Smooth muscle cell (in vitro differentiated cells): ENCODE data around the gene FOXF2. TPM values are rescaled to one million over a fixed set of nuclear protein-coding genes. Genes with fewer than 3 reads are reported as not detected.

ENCODE experiments used
- DNase-seq: peaks from one replicate; lab custom pipeline; 2025; ENCODE audit not compliant: unreplicated experiment; lab: John Stamatoyannopoulos, UW
- H2AFZ ChIP-seq: fragments of 200-600 bp; sonication (generic); 2 replicates; pipeline ENCODE4 v1.6.0; 2016; ENCODE audit warnings: antibody characterized with exemption, low read depth, mild to moderate bottlenecking
- H3F3A ChIP-seq: fragments of 200-600 bp; sonication (generic); 2 replicates; pipeline ENCODE4 v1.6.0; 2017; ENCODE audit warnings: antibody characterized with exemption, low read depth
- H3K27ac ChIP-seq: fragments of 200-600 bp; sonication (generic); 2 replicates; pipeline ENCODE4 v1.5.1; 2016; ENCODE audit warnings: low read depth, mild to moderate bottlenecking
- H3K27me3 ChIP-seq: fragments of 200-600 bp; sonication (generic); 2 replicates; pipeline ENCODE4 v1.6.1; 2016; ENCODE audit warnings: low read depth, mild to moderate bottlenecking
- H3K36me3 ChIP-seq: fragments of 200-600 bp; sonication (generic); 2 replicates; pipeline ENCODE4 v1.5.1; 2016; ENCODE audit warnings: low read depth
- H3K4me1 ChIP-seq: fragments of 200-600 bp; sonication (generic); 2 replicates; pipeline ENCODE4 v1.5.1; 2016; ENCODE audit warnings: low read depth
- H3K4me2 ChIP-seq: fragments of 200-600 bp; sonication (generic); 2 replicates; pipeline ENCODE4 v1.6.0; 2016; ENCODE audit warnings: mild to moderate bottlenecking
- H3K4me3 ChIP-seq: fragments of 200-600 bp; sonication (generic); 2 replicates; pipeline ENCODE4 v1.5.1; 2016; ENCODE audit warnings: mild to moderate bottlenecking
- H3K79me2 ChIP-seq: fragments of 200-600 bp; sonication (generic); 2 replicates; pipeline ENCODE4 v1.6.0; 2016; ENCODE audit warnings: low read depth, mild to moderate bottlenecking
- H3K9ac ChIP-seq: fragments of 200-600 bp; sonication (generic); 2 replicates; pipeline ENCODE4 v1.6.0; 2016; ENCODE audit warnings: low read depth
- H3K9me3 ChIP-seq: fragments of 200-600 bp; sonication (generic); replicated peaks from 2 replicates; pipeline ENCODE4 v1.5.1; 2016; ENCODE audit warnings: low read depth
- H4K20me1 ChIP-seq: fragments of 200-600 bp; sonication (generic); 2 replicates; pipeline ENCODE4 v1.6.0; 2016; ENCODE audit warnings: low read depth
- CTCF ChIP-seq: fragments of 200-600 bp; sonication (generic); IDR thresholded peaks from 2 replicates; pipeline ENCODE4 v1.5.1; 2017; ENCODE audit warnings: borderline replicate concordance, mild to moderate bottlenecking, antibody characterized with exemption; ENCODE audit not compliant: insufficient read depth, poor library complexity, severe bottlenecking
- WGBS: methylation state at CpG from one replicate; pipeline ENCODE4 v1.1.7; 2016; ENCODE audit warnings: low lambda C conversion rate; 5-methylcytosine and 5-hydroxymethylcytosine counted together
- polyA plus RNA-seq: library from polyadenylated mRNA; unstranded; fragments of >200 nt; fragmentation: Nextera tagmentation; extraction: Ambion mirVana; gene quantifications from 2 replicates; pipeline ENCODE4 v1.2.1, GENCODE V29; 2016
- total RNA-seq: library from RNA; depleted of rRNA; stranded (reverse); fragments of >200 nt; gene quantifications from 2 replicates; pipeline ENCODE4 v1.2.3, GENCODE V29; 2014

Gene FOXF2
- total and polyA plus RNA-seq, 2 experiments from 2014 or later = 3.5 to 4.8 TPM

GRCh38 chr6:1395941-1396908 is 6.8 kb downstream of the FOXF2 start:
- Histone ChIP-seq H3F3A (no peaks in the 10 kb centered on the region), H3K4me2 (peak overlapping the region; percentile 65), H3K4me3 (no peak overlapping the region), H3K9me3 (no peaks in the 10 kb centered on the region), H3K36me3 (no peaks in the 10 kb centered on the region), H3K4me1 (peaks cover 7% of the 10 kb centered on the region), H3K9ac (no peak overlapping the region), H3K27ac (no peak overlapping the region), H4K20me1 (peaks cover 20% of the 10 kb centered on the region), H3K79me2 (no peaks in the 10 kb centered on the region), H2AFZ (no peak overlapping the region), H3K27me3 (peaks cover 67% of the 10 kb centered on the region)
- 80% methylated on average over 15 of the region's 15 CpGs for WGBS
- no peak for DNase-seq
- no peak for TF ChIP-seq CTCF

DNA sequence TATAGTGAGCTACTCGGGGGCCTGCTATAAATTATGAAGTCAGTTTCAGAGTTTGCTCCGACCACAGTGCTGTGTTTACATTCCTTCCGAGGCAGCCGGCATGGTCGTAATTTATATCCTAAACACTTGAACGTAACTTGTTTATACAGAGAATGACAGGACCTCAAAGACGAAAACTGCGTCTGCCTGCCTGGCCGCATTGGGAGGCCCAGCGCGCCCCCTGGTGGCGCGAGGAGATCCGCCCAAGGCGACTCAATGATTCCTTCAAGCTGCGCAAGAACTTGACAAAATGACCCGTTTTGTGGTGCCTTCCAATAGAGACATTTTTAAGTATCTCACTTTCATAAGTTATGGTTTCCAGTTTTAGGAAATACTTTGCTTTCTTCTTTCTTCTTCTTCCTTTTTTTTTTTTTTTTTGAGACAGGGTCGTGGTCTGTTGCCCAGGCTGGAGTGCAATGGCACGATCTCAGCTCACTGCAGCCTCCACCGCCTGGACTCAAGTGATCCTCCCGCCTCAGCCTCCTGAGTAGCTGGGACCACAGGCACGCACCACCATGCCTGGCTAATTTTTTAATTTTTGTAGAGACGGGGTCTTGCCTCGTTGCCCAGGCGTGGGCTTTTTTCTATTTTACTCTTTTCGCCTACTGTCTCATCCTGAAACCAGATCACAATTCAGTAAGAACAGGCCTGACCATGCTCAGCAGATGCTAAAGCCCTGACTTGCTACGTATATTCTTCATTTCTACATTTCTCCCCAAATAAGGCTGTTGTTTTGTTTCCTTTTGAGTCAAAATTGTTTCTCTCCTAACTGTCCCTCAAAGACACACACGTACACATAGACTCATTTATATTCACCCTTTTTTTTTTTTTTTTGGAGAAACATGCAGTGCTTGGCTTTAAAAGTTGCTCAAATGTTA is 7.8 kb downstream of the FOXF2 start:
- H3K79me2 ChIP-seq = no peaks in the 10 kb centered on the region

DNA sequence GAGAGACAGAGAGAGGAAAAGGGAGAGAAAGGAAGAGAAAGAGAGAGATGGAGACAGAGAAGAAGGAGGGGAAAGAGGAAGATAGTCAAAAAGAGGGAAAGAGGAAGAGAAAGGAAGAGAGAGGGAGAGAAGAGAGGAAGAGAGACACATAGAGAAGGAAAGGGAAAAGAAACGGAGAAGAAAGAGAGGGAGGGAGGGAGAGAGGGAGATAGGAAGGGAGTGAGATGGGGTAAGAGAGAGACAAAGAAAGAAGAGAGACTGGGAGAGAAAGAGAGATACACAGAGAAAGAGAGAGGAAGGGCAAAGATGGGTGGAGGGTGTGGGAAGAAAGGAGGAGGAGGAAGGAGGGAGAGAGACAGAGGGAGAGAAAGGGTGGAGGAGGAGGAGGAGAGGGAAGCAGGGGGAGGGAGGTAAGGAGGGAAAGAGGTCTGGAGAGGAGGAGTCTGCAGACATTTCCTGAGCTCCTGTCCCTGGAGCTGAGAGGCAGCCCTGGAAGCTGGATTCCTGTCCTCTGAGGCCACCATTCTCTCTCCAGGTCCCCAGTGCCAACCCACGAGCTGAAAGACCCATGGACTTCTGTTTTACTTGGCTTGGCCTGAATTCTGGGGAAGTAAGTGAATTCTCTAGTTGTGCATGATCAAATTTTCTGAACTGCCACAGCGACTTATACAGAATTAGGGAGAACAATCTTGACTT is 9.9 kb downstream of the FOXF2 start:
- peaks cover 4% of the 10 kb centered on the region for H3K4me1 ChIP-seq
- no peak overlapping the region for H3K27ac ChIP-seq
- no peaks in the 10 kb centered on the region for H3K79me2 ChIP-seq
- no peak overlapping the region for H3K4me3 ChIP-seq
- no peak for TF ChIP-seq CTCF
- no peaks in the 10 kb centered on the region for H4K20me1 ChIP-seq
- H2AFZ ChIP-seq = no peak overlapping the region
- H3K9ac ChIP-seq = no peak overlapping the region
- 48% methylated on average over 3 of the region's 3 CpGs for WGBS
- H3K9me3 ChIP-seq = no peaks in the 10 kb centered on the region
- no peaks in the 10 kb centered on the region for H3K36me3 ChIP-seq
- DNase-seq = no peak
- H3K27me3 ChIP-seq = peaks cover 37% of the 10 kb centered on the region
- no peaks in the 10 kb centered on the region for H3F3A ChIP-seq
- no peak overlapping the region for H3K4me2 ChIP-seq

More for the DNA sequence above, 7.8 kb downstream of the FOXF2 start:
- Histone ChIP-seq H3K4me2 (peak overlapping the region; percentile 65), H4K20me1 (peaks cover 11% of the 10 kb centered on the region), H3F3A (no peaks in the 10 kb centered on the region), H3K4me1 (peaks cover 7% of the 10 kb centered on the region), H3K4me3 (no peak overlapping the region), H2AFZ (no peak overlapping the region), H3K27ac (no peak overlapping the region), H3K36me3 (no peaks in the 10 kb centered on the region), H3K9ac (no peak overlapping the region), H3K27me3 (peaks cover 58% of the 10 kb centered on the region), H3K9me3 (no peaks in the 10 kb centered on the region)
- 33% methylated on average over 27 of the region's 28 CpGs for WGBS
- peak; percentile 38 for DNase-seq
- TF ChIP-seq CTCF = peak; percentile 97
